ENCODE measurements around the gene CCDC146. TPM values are rescaled to one million over a fixed set of nuclear protein-coding genes. Genes with fewer than 3 reads are reported as not detected.
"Not testable (repeated sequence)": the region's sequence is repeated elsewhere in the genome, so short reads cannot be mapped to it uniquely, and the experiment has no call there.

CCDC146 gene
- total RNA-seq, 1 experiment from 2014 or later: 1.2 TPM

GRCh38 chr7:77329466-77330168 lies 207.2 kb downstream of the CCDC146 start:
- no peak for DNase-seq (ENCODE audit: low spot score)

- peak; percentile 85 for DNase-seq (ENCODE audit: low spot score)
Measured at GRCh38 chr7:77330169-77330882, 207.9 kb downstream of the CCDC146 start.

GRCh38 chr7:77331938-77332695 lies 209.7 kb downstream of the CCDC146 start:
- peak; percentile 95 for DNase-seq (ENCODE audit: low spot score)

- not testable (repeated sequence) for DNase-seq (ENCODE audit: low spot score)
Measured at GRCh38 chr7:77334039-77334438, 211.6 kb downstream of the CCDC146 start.

GRCh38 chr7:77335581-77335980 lies 213.2 kb downstream of the CCDC146 start:
- DNase-seq (ENCODE audit: low spot score): no peak

- no peak for DNase-seq (ENCODE audit: low spot score)
Measured at GRCh38 chr7:77337456-77337990, 215.1 kb downstream of the CCDC146 start.

- no peak for DNase-seq (ENCODE audit: low spot score)
Measured at GRCh38 chr7:77338260-77338659, 215.8 kb downstream of the CCDC146 start.

GRCh38 chr7:77338883-77339629 lies 216.6 kb downstream of the CCDC146 start:
- no peak for DNase-seq (ENCODE audit: low spot score)

GRCh38 chr7:77339726-77340125 lies 217.3 kb downstream of the CCDC146 start:
- no peak for DNase-seq (ENCODE audit: low spot score)

Other genes with a start within 250 kb of the CCDC146 start
- not detected in 2 replicates for gene SPDYE17, start 90.3 kb upstream of the CCDC146 start, total RNA-seq (2014; rRNA removed; shearing (Covaris generic))
- gene SPDYE18, start 60.1 kb upstream of the CCDC146 start, total RNA-seq (2014; rRNA removed; shearing (Covaris generic)): not detected in 2 replicates
- 0.09 TPM in 1 of 2 replicates, not detected in the other for gene FGL2, start 77.2 kb downstream of the CCDC146 start, total RNA-seq (2014; rRNA removed; shearing (Covaris generic))